Keratinocyte (primary cell): ENCODE data around the gene GATA3. TPM values are rescaled to one million over a fixed set of nuclear protein-coding genes. Genes with fewer than 3 reads are reported as not detected.

Source experiments
- DNase-seq: peaks from one replicate; pipeline ENCODE4 v3.0.0-alpha.2; 2011; ENCODE audit warnings: low read depth, missing footprints, low spot score
- FAIRE-seq: peaks from 2 replicates; lab custom pipeline; 2011; peaks lifted over from hg19 to GRCh38; lab: Jason Lieb, UNC
- H2AFZ ChIP-seq: 2 replicates; pipeline ENCODE4 v1.6.0; 2012; ENCODE audit warnings: low read length, control low read depth, inconsistent platforms; ENCODE audit not compliant: control insufficient read depth
- H3K27ac ChIP-seq: 2 replicates; pipeline ENCODE4 v1.5.1; 2011; ENCODE audit warnings: low read length; ENCODE audit not compliant: control insufficient read depth, insufficient read depth
- H3K27me3 ChIP-seq: 3 replicates; pipeline ENCODE4 v1.6.0; 2011; ENCODE audit warnings: low read length; ENCODE audit not compliant: control insufficient read depth, insufficient read depth; ENCODE audit errors: extremely low read depth
- H3K36me3 ChIP-seq, 2 experiments: 2 replicates in 1 of 2; 3 replicates in 1 of 2; pipeline ENCODE4 v1.5.1; 2011; ENCODE audit warnings: low read length in 2 of 2, mild to moderate bottlenecking in 1 of 2; ENCODE audit not compliant: control insufficient read depth in 2 of 2, insufficient read depth in 2 of 2; ENCODE audit errors: extremely low read depth in 1 of 2
- H3K4me1 ChIP-seq: 3 replicates; pipeline ENCODE4 v1.5.1; 2011; ENCODE audit warnings: low read length; ENCODE audit not compliant: control insufficient read depth, insufficient read depth; ENCODE audit errors: extremely low read depth
- H3K4me2 ChIP-seq: 3 replicates; pipeline ENCODE4 v1.6.0; 2011; ENCODE audit warnings: low read depth, low read length; ENCODE audit not compliant: control insufficient read depth, insufficient read depth; ENCODE audit errors: extremely low read depth
- H3K4me3 ChIP-seq, 3 experiments: fragments of 200-600 bp in 1 of 3; sonication (generic) in 1 of 3; 2 replicates in 2 of 3; 3 replicates in 1 of 3; pipeline ENCODE4 v1.5.1; 2011 to 2016; ENCODE audit warnings: low read length in 3 of 3, mild to moderate bottlenecking in 3 of 3, control low read depth in 2 of 3, inconsistent platforms in 1 of 3, low read depth in 1 of 3, mixed read lengths in 1 of 3, mixed run types in 1 of 3, moderate library complexity in 1 of 3; ENCODE audit not compliant: control insufficient read depth in 2 of 3, insufficient read depth in 2 of 3; ENCODE audit errors: extremely low read depth in 1 of 3
- H3K79me2 ChIP-seq: 2 replicates; pipeline ENCODE4 v1.6.0; 2012; ENCODE audit warnings: low read length; ENCODE audit not compliant: control insufficient read depth, insufficient read depth
- H3K9ac ChIP-seq: 3 replicates; pipeline ENCODE4 v1.6.0; 2011; ENCODE audit warnings: low read length; ENCODE audit not compliant: control insufficient read depth, insufficient read depth; ENCODE audit errors: extremely low read depth
- H3K9me1 ChIP-seq: 3 replicates; pipeline ENCODE4 v1.6.0; 2011; ENCODE audit warnings: low read length; ENCODE audit not compliant: control insufficient read depth, insufficient read depth; ENCODE audit errors: extremely low read depth
- H3K9me3 ChIP-seq: 2 replicates; pipeline ENCODE4 v1.5.1; 2012; ENCODE audit warnings: low read depth, low read length; ENCODE audit not compliant: control insufficient read depth
- H4K20me1 ChIP-seq: 3 replicates; pipeline ENCODE4 v1.6.0; 2011; ENCODE audit warnings: low read length; ENCODE audit not compliant: control insufficient read depth, insufficient read depth; ENCODE audit errors: extremely low read depth
- CTCF ChIP-seq, 3 experiments: IDR thresholded peaks in 1 of 3; conservative IDR thresholded peaks in 1 of 3; optimal IDR thresholded peaks in 1 of 3; 2 replicates in 2 of 3; 3 replicates in 1 of 3; pipeline versions ENCODE3 to v1.5.1; 2011; ENCODE audit warnings: low read length in 3 of 3, mild to moderate bottlenecking in 3 of 3, moderate library complexity in 2 of 3, control low read depth in 1 of 3, inconsistent platforms in 1 of 3; ENCODE audit not compliant: insufficient read depth in 2 of 3; ENCODE audit errors: extremely low read depth in 1 of 3
- EZH2 ChIP-seq: IDR thresholded peaks from one replicate; pipeline ENCODE4 v1.6.1; 2012; ENCODE audit warnings: inconsistent platforms, mild to moderate bottlenecking, low read length, moderate library complexity
- dilution Hi-C: fragments of 300-500 bp; cut with MboI; formaldehyde crosslinking; loops from one replicate; pipeline ENCODE4 v1.7.0; 2020; ENCODE audit warnings: low sequenced_read_pairs; ENCODE audit not compliant: extremely low pct_ligation_motif_present
- polyA plus RNA-seq, 5 experiments: library from polyadenylated mRNA; depleted of rRNA in 3 of 5; stranded (reverse) in 3 of 5; stranded (forward) in 1 of 5; unstranded in 1 of 5; fragments of >200 nt; gene quantifications; 1 replicate in 1 of 5; 2 replicates in 3 of 5; 3 replicates in 1 of 5; pipeline versions ENCODE4 v1.2.1 to v1.2.3, GENCODE V29; 2011 to 2012; ENCODE audit warnings: missing spikeins in 2 of 5, low read depth in 1 of 5, low replicate concordance in 1 of 5

Gene GATA3
- polyA plus RNA-seq, 1 donor (not counting 4 experiments of a cell fraction or from before 2014, with no cell fraction given) = 4.0 TPM

- H3K27me3 ChIP-seq = peaks cover 17% of the 10 kb centered on the region
- no peak overlapping the region for H3K4me3 ChIP-seq
- no peak for FAIRE-seq
- no peaks in the 10 kb centered on the region for H3K79me2 ChIP-seq
- H3K9ac ChIP-seq = no peak overlapping the region
- TF ChIP-seq EZH2 = no peak
- no peak for TF ChIP-seq CTCF (optimal IDR thresholded peaks at IDR 0.05 in 1 of 3, IDR thresholded peaks at IDR 0.05 in 1 of 3, conservative IDR thresholded peaks at IDR 0.05 in 1 of 3; ENCODE audit: extremely low read depth in 1 of 3, insufficient read depth in 2 of 3, low read length in 3 of 3)
- no peak overlapping the region for H2AFZ ChIP-seq
- dilution Hi-C loops = no loop called here
- no peaks in the 10 kb centered on the region for H3K9me1 ChIP-seq
- H3K4me2 ChIP-seq = no peak overlapping the region
- no peaks in the 10 kb centered on the region for H3K4me1 ChIP-seq
- H3K27ac ChIP-seq = no peak overlapping the region
- no peaks in the 10 kb centered on the region for H4K20me1 ChIP-seq
- DNase-seq = no peak
- no peaks in the 10 kb centered on the region for H3K9me3 ChIP-seq
- no peaks in the 10 kb centered on the region for H3K36me3 ChIP-seq
These were observed 50.2 kb downstream of the GATA3 start for GRCh38 chr10:8104721-8105120.

- dilution Hi-C loops = no loop called here
- H4K20me1 ChIP-seq = no peaks in the 10 kb centered on the region
- H3K4me1 ChIP-seq = no peaks in the 10 kb centered on the region
- no peaks in the 10 kb centered on the region for H3K36me3 ChIP-seq
- H3K4me2 ChIP-seq = no peak overlapping the region
- no peak overlapping the region for H3K4me3 ChIP-seq
- H3K9me1 ChIP-seq = no peaks in the 10 kb centered on the region
- no peak overlapping the region for H3K27ac ChIP-seq
- peaks cover 17% of the 10 kb centered on the region for H3K27me3 ChIP-seq
- no peak for TF ChIP-seq CTCF (optimal IDR thresholded peaks at IDR 0.05 in 1 of 3, IDR thresholded peaks at IDR 0.05 in 1 of 3, conservative IDR thresholded peaks at IDR 0.05 in 1 of 3; ENCODE audit: extremely low read depth in 1 of 3, insufficient read depth in 2 of 3, low read length in 3 of 3)
- no peaks in the 10 kb centered on the region for H3K9me3 ChIP-seq
- no peak overlapping the region for H2AFZ ChIP-seq
- H3K9ac ChIP-seq = no peak overlapping the region
- DNase-seq (no peak), FAIRE-seq (no peak)
- H3K79me2 ChIP-seq = no peaks in the 10 kb centered on the region
These were observed 51.4 kb downstream of the GATA3 start for GRCh38 chr10:8105932-8106331.
